Measurements from ENCODE around the gene TMEM141. TPM values are rescaled to one million over a fixed set of nuclear protein-coding genes. Genes with fewer than 3 reads are reported as not detected.

The TMEM141 gene
- 64.4 TPM for total RNA-seq
- long read RNA-seq, transcript TMEM141-201 (5 exons, 768 nt), result major isoform, 12 of 18 reads
- long read RNA-seq, partial matches to known transcripts, result 2 of 18 reads
- long read RNA-seq, other reads (novel, unspliced or antisense), result 0 of 18 reads

DNA sequence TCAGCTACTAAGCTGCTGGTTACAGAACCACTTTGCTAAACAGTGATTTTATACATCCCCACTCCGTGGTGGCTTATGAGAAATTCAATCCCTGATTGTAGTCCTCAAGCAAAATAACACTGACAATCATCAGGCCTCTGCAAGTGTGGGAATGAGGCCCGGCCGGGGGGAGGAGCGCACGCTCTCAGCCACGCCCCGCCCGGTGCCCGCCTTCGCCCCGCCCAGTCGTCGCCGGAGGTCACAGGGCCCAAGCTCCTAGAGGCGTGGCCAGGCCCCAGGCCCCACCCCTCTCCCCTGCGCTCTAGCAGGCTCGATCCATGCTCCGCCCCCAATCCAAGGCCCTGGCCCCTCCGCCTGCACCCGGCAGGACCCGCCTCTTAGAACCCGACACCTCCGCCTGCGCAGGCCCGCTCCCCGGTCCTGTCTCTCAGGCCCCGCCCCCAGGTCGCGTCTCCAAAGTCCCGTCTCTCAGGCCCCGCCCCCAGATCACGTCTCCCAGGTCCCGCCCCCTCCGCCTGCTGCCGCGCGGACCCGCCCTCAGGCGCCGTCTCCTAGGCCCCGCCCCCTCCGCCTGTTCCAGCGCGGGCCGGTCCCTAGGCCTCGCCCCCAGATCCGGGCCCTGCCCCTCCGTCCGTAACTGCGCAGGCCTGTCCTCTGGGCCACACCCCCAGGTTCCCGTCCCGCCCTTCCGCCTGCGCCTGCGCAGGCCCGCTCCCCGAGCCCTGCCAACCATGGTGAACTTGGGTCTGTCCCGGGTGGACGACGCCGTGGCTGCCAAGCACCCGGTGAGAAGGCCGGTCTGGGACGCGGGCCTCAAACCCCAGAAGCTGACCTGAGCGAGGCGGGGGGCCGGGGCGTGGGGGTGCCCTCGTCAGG, at the start of gene TMEM141:
TSS of gene TMEM141 (plus strand) at position 705 of the 876 bp plus-strand sequence. CDS start at position 732, 27 bp downstream.
- TF ChIP-seq, protein P1, sequence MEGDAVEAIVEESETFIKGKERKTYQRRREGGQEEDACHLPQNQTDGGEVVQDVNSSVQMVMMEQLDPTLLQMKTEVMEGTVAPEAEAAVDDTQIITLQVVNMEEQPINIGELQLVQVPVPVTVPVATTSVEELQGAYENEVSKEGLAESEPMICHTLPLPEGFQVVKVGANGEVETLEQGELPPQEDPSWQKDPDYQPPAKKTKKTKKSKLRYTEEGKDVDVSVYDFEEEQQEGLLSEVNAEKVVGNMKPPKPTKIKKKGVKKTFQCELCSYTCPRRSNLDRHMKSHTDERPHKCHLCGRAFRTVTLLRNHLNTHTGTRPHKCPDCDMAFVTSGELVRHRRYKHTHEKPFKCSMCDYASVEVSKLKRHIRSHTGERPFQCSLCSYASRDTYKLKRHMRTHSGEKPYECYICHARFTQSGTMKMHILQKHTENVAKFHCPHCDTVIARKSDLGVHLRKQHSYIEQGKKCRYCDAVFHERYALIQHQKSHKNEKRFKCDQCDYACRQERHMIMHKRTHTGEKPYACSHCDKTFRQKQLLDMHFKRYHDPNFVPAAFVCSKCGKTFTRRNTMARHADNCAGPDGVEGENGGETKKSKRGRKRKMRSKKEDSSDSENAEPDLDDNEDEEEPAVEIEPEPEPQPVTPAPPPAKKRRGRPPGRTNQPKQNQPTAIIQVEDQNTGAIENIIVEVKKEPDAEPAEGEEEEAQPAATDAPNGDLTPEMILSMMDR (IDR thresholded peaks at IDR 0.05), result no peak
- Histone ChIP-seq H3K27me3 (no peaks in the 10 kb centered on the region), H3K36me3 (no peaks in the 10 kb centered on the region), H3K4me1 (peaks cover 22% of the 10 kb centered on the region), H3K27ac (peak within 1 kb of the TSS; percentile 96), H3K4me3 (peak within 1 kb of the TSS; percentile 91), H3K9me3 (no peaks in the 10 kb centered on the region)
- peak; percentile 94 for ATAC-seq
- DNase-seq, result peak; percentile 100
- intact Hi-C loops (cut with DNase I), result no loop called here

DNA sequence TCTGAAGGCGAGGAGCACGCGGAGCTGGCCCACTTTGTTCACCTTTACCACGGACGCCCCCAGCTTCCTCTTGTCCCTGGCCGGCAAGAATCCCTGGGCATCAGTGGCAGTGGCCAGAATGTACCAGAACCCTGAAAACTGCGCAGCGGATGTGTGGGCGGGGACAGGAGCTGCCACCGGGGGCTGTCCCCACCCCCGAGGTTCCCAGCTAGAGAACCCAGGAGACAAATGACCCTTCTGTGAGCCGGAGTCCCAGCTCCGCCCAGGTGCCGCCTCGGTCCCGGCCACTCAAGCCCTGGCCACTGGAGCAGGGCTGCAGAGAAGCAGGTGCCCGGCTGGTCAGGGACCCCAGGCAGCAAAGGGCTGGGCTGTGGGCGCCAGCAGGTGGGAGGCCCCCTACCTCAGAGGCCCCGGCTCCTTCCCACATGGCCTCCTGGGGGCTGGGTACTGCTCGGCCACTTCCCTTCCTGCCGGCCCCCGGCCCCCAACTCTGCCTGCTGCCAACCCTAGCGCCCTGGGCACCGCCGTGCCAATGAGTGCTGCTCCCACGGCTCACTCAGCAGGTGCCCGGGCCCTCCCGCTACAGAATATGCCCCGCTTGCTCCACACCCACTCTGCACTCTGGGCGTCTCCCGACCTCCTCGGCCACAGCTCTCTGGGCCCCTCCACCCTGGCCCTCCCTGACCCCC, 49.1 kb upstream of the TMEM141 start:
- DNase-seq, result no peak
- Histone ChIP-seq H3K27me3 (peaks cover 31% of the 10 kb centered on the region), H3K9me3 (no peaks in the 10 kb centered on the region), H3K27ac (no peak overlapping the region), H3K4me1 (peaks cover 17% of the 10 kb centered on the region), H3K4me3 (peak overlapping the region; percentile 23), H3K36me3 (no peaks in the 10 kb centered on the region)
- TF ChIP-seq, protein P1 (IDR thresholded peaks at IDR 0.05), result no peak
- peak; percentile 23 for ATAC-seq
- intact Hi-C loops (cut with DNase I), result no loop called here

DNA sequence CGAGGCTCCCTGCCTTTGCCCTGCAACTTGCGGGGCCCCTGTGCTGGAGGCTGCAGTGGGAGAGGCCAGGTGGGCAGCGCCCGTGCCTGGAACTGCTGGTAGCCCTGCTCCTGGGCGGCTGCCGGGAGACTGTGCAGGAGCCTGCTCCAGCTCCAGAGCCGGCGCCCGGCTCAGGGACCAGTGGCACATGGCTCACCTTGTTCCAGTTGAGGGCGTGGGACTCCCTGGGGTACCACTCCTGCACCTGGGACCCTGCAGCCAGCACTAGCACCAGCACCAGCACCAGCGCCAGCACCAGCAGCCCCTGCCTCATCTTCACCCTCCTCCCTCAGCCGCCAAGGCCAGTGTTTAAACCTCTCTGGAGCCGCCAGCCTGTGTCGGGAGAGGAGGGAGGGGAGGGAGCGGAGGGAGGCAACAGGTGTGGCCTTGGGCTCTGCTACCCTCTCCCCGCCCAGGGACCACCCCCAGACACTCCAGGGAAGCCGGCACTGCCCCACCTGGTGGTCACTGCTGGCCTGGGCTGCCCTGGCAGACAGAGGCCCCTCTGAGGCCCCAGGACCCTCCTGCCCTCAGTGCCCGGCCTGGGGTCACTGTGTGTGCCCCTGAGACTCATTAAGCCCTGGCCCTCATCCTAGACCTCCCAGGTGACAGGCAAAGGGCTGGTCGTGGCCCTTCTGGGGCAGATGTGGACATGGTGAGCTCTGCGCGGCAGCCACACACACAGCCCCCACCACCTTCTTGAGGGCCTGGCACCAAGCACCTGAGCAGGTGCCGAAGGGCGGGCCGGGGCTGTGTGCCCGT, 48.4 kb upstream of the TMEM141 start, which contains the start of gene LCN10:
TSS of gene LCN10 (minus strand) at position 350 of the 801 bp plus-strand sequence. CDS start at position 313, 37 bp downstream.
- DNase-seq (no peak), ATAC-seq (peak; percentile 9)
- H3K4me3 ChIP-seq, result peak within 1 kb of the TSS; percentile 23
- H3K36me3 ChIP-seq, result no peaks in the 10 kb centered on the region
- H3K27ac ChIP-seq, result no peak within 1 kb of the TSS
- TF ChIP-seq, protein P1 (IDR thresholded peaks at IDR 0.05), result peak; percentile 23
- peaks cover 17% of the 10 kb centered on the region for H3K4me1 ChIP-seq
- intact Hi-C loops (cut with DNase I), result no loop called here
- H3K9me3 ChIP-seq, result no peaks in the 10 kb centered on the region
- H3K27me3 ChIP-seq, result peaks cover 31% of the 10 kb centered on the region

DNA sequence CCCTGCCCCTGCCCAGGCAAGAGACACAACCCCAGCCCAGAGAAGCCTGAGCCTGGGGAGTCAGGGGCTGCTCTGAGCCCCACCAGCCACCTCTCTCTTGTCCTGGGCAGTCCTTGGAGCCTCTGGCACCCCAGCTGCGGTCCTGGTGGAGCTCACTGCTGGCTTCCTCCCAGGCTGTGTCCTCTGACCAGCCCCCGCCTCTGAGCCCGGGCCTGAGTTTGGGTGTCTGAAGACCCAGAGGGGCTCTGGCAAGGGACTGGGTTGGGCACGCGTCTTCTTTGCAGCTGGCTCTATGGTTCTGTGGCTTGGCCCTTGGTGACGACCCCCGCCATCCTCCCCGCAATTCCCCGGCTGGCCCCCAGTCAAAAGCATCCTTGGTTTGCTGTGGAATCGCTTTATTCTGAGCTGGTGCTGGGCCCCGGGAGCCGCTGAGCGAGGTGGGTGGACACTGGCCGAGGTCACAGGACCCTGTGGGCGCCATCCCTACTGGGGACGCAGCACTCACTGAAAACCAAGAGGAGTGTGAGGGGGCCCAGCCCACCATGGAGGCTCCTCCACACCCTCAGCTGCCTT, 47.4 kb upstream of the TMEM141 start:
- H3K27me3 ChIP-seq, result peaks cover 31% of the 10 kb centered on the region

More for the DNA sequence above, 47.4 kb upstream of the TMEM141 start:
- H3K36me3 ChIP-seq, result no peaks in the 10 kb centered on the region
- intact Hi-C loops (cut with DNase I), result no loop called here
- H3K4me1 ChIP-seq, result peaks cover 23% of the 10 kb centered on the region
- no peaks in the 10 kb centered on the region for H3K9me3 ChIP-seq
- ATAC-seq (no peak), DNase-seq (no peak)
- no peak overlapping the region for H3K27ac ChIP-seq
- no peak overlapping the region for H3K4me3 ChIP-seq
- TF ChIP-seq, protein P1 (IDR thresholded peaks at IDR 0.05), result no peak

Measured in upper lobe of right lung (tissue), 1 donor.